ENCODE data around the gene GPD2. TPM values are rescaled to one million over a fixed set of nuclear protein-coding genes. Genes with fewer than 3 reads are reported as not detected.

The GPD2 gene
- total RNA-seq, 2 donors from 2014 or later, result 26.6 to 95.3 TPM

DNA sequence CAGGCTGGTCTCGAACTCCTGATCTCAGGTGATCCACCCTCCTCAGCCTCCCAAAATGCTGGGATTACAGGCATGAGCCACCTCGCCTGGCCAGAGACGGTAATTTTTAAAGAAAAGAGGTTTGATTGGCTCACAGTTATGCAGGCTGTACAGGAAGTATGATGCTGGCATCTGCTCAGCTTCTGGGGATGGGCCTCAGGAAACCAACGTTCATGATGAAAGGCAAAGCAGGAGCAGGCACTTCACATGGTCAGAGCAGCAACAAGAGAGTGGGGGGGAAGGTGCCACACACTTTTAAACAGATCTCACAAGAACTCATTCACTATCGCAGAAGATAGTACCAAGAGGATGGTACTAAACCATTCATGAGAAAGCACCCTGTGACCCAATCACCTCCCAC, 38.0 kb upstream of the GPD2 start:
- DNase-seq (ENCODE audit: low spot score), result no peak
- intact Hi-C loops (cut with DNase I), result loop anchor here (2.0 kb wide), 1 partner anchor 63 kb away; no protein-coding TSS in a partner anchor
- Histone ChIP-seq H3K27me3 (replicated peaks; ENCODE audit: insufficient read depth) (no peaks in the 10 kb centered on the region), H3K9me3 (no peaks in the 10 kb centered on the region), H3K36me3 (no peaks in the 10 kb centered on the region), H3K4me3 (no peak overlapping the region), H3K4me1 (replicated peaks) (no peaks in the 10 kb centered on the region), H3K27ac (no peak overlapping the region)
- TF ChIP-seq, protein P1, sequence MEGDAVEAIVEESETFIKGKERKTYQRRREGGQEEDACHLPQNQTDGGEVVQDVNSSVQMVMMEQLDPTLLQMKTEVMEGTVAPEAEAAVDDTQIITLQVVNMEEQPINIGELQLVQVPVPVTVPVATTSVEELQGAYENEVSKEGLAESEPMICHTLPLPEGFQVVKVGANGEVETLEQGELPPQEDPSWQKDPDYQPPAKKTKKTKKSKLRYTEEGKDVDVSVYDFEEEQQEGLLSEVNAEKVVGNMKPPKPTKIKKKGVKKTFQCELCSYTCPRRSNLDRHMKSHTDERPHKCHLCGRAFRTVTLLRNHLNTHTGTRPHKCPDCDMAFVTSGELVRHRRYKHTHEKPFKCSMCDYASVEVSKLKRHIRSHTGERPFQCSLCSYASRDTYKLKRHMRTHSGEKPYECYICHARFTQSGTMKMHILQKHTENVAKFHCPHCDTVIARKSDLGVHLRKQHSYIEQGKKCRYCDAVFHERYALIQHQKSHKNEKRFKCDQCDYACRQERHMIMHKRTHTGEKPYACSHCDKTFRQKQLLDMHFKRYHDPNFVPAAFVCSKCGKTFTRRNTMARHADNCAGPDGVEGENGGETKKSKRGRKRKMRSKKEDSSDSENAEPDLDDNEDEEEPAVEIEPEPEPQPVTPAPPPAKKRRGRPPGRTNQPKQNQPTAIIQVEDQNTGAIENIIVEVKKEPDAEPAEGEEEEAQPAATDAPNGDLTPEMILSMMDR (IDR thresholded peaks at IDR 0.05), result no peak
- TF ChIP-seq POLR2AphosphoS5 (IDR thresholded peaks at IDR 0.05) (no peak), POLR2A (IDR thresholded peaks at IDR 0.05) (no peak)
- WGBS, result 84% methylated on average over 5 of the region's 5 CpGs

DNA sequence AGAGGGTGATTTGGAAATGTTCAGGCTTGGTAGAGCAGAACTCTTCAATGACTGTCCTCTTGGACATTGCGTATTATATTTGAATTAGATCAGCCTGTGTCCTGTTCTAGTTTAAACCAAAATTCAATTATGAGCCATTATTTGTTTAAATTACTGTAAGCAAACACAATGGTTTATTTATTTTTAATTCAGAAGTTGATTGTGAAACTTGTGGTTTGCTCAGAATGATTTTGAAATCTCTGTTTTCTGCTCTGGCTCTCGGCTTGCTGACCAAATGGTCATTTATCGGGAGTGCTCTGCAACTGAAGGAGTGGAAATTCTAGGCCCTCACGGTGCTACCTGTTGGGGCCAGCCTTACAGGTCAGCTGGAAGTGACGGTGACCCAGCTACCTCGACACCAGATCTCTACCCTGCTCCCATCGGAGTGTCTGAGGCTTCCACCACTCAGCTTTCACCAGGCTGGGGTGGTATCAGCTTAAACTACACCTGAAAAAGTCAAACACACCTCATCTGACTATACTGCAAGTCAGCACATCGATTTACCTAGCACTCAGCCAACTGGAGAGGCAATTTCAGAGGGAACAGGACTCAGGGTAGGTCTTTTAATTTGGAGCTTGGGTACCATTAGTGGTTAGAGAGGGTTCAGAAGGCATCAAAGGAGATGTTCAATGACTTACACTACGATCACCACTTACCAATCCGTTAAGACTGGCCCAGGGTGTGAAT, 36.8 kb upstream of the GPD2 start:
- peak overlapping the region; percentile 48 to 56 for H3K4me3 ChIP-seq
- no peaks in the 10 kb centered on the region for H3K36me3 ChIP-seq
- TF ChIP-seq, protein P1 (IDR thresholded peaks at IDR 0.05), result no peak
- TF ChIP-seq POLR2A (IDR thresholded peaks at IDR 0.05), result no peak
- 43% methylated on average over 10 of the region's 10 CpGs for WGBS
- H3K27ac ChIP-seq, result peak overlapping the region; percentile 93 to 94
- peak; percentile 6 for DNase-seq (ENCODE audit: low spot score)
- H3K27me3 ChIP-seq (replicated peaks; ENCODE audit: insufficient read depth), result no peaks in the 10 kb centered on the region
- no peaks in the 10 kb centered on the region for H3K4me1 ChIP-seq (replicated peaks)
- intact Hi-C loops (cut with DNase I), result loop anchor here (2.0 kb wide), 1 partner anchor 65 kb away; no protein-coding TSS in a partner anchor
- no peaks in the 10 kb centered on the region for H3K9me3 ChIP-seq

DNA sequence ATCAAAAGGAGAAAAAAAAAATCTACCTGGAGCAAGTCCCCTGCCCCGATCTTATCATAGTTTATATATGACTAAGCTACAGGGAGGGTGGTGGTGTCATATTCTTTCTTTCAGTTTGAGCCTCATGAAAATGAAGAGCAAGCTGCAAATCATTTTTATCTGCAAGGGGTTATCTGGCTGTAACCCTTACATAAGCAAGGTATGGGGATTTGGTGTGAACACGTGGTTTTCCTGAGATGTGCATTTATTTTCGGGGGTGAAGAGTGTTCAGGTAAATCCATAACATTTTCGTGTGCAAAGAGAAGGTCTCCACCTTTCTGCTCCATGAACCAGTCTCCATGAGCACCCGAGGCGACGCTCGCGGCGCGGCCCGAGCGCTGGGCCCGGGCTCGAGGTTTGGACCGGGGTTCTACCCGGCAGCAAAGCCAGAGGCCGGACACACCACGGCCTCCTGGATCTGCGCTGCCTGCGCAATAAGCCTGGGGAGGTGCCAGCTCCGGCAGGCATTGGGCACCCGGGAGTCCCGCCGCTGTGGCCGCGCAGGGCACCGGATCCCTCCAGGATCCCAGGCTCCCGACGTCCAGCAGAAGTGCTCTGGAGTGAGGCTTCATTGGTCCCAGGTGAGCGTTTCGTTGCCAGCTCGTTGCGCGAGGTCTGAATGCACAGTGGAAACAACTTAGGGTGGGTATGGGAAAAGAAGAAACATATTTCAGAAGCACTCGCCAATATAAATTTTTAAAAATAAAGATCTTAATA, 36.1 kb upstream of the GPD2 start:
- intact Hi-C loops (cut with DNase I), result loop anchor here (2.0 kb wide), 3 partner anchors 37 to 65 kb away; partner anchors contain the start of gene GPD2
- peak overlapping the region; percentile 93 to 94 for H3K27ac ChIP-seq
- peak overlapping the region; percentile 48 to 56 for H3K4me3 ChIP-seq
- peak; percentile 82 for DNase-seq (ENCODE audit: low spot score)
- no peaks in the 10 kb centered on the region for H3K4me1 ChIP-seq (replicated peaks)
- no peaks in the 10 kb centered on the region for H3K9me3 ChIP-seq
- no peaks in the 10 kb centered on the region for H3K27me3 ChIP-seq (replicated peaks; ENCODE audit: insufficient read depth)
- no peak for TF ChIP-seq POLR2A (IDR thresholded peaks at IDR 0.05)
- TF ChIP-seq, protein P1 (IDR thresholded peaks at IDR 0.05), result peak in 1 of 4 experiments; percentile 11
- TF ChIP-seq POLR2AphosphoS5 (IDR thresholded peaks at IDR 0.05), result no peak
- WGBS, result under 1% methylated on average over 34 of the region's 36 CpGs
- no peaks in the 10 kb centered on the region for H3K36me3 ChIP-seq

DNA sequence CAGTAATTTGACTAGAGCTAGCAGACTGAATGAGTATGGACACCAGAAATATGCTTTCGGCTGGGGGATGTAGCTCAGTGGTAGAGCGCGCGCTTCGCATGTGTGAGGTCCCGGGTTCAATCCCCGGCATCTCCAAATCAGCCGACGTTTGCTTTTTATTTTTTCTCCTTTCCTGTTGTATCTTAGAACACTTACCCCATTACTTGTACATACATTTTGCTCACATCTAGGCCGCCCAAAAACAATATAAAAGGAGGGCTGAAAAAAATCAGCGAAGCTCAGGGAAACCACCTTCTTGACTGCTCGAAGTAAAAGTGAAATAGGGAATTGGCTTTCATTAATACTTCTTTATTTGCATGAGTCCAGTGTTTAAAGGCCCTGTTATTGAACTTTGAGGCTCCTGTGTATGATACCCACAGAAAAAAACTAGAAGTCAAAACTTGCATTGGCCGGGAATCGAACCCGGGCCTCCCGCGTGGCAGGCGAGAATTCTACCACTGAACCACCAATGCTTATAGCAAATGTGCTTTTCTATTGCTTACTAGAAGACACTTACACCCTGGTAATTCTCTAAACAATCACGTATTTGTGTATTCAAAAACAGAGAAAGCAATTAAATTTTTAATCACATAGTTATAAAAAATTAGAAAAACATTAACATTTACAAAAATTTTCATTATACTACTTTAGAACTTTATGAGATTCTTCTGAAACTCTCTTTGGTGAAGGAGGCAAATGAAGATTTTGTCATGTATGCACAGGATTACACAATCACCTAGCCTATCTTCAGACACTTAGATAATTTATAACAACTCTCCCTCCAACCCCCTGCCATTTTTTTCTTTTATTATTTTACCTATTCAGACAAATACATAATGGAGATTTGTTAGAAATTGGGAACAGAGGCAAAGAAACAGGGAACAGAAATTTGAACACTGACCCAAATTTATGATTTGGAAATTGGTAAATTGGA, 35.2 kb upstream of the GPD2 start:
- no peaks in the 10 kb centered on the region for H3K9me3 ChIP-seq
- intact Hi-C loops (cut with DNase I), result loop anchor here (2.0 kb wide), 2 partner anchors 36 to 58 kb away; partner anchors contain the start of gene GPD2
- H3K4me3 ChIP-seq, result peak overlapping the region; percentile 48 to 56
- under 1% methylated on average over 19 of the region's 19 CpGs for WGBS
- no peaks in the 10 kb centered on the region for H3K4me1 ChIP-seq (replicated peaks)
- H3K27me3 ChIP-seq (replicated peaks; ENCODE audit: insufficient read depth), result no peaks in the 10 kb centered on the region
- peak; percentile 80 for DNase-seq (ENCODE audit: low spot score)
- no peaks in the 10 kb centered on the region for H3K36me3 ChIP-seq
- peak overlapping the region; percentile 93 to 94 for H3K27ac ChIP-seq
- TF ChIP-seq POLR2A (IDR thresholded peaks at IDR 0.05), result no peak
- TF ChIP-seq, protein P1 (IDR thresholded peaks at IDR 0.05), result peak in 1 of 4 experiments; percentile 4
- peak; percentile 67 for TF ChIP-seq POLR2AphosphoS5 (IDR thresholded peaks at IDR 0.05)

Measured in prostate gland (tissue), 2 donors.